HG02885 (cell line): ENCODE results near the gene TMBIM1.

Source experiments
- ATAC-seq: cut with Tn5 transposase; IDR thresholded peaks from one replicate; pipeline ENCODE4 v1.9.1; 2021; ENCODE audit warnings: mild to moderate bottlenecking; ENCODE audit not compliant: unreplicated experiment, poor library complexity

Gene TMBIM1

DNA sequence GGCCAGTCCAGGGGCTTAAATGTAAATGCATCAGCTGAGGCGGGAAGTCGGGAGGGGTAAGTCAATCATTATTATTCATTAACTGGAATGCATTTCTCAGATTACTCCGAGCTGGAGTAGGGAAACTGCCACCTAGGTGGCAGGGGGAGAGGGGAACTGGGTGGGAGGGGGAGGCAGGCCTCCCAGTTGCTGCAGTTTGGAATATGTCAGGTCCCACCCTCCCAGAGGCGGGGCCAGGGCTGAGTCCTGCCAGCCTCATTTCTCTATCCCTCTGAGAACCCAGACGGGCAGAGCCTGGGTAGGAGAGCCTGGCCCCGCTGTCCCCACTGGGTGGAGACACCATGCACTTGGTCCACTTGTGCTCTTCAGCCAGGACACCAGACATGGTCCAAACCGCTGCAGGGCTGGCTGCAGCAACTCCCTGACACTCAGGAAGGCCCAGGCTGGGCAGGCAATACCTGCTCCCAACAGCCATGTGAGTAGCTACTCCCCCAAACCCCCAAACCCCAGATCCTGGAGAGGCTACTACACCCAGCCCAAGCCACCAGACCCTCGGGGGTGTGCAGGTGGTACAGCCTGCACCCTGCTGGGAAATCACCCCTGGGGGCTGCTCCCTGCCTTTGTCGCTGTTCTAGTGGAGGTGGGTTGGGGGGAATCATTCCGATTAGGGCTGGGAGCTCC is 31.4 kb downstream of the TMBIM1 start, which contains the start of gene GPBAR1:
TSS of gene GPBAR1 (plus strand) at position 274 of the 681 bp plus-strand sequence. CDS start 1,710 bp downstream, outside the sequence.
- ATAC-seq = no peak

- ATAC-seq = no peak
Measured at GRCh38 chr2:218260166-218260565, 32.1 kb downstream of the TMBIM1 start.

GRCh38 chr2:218259099-218259961 is 33.0 kb downstream of the TMBIM1 start:
- no peak for ATAC-seq

DNA sequence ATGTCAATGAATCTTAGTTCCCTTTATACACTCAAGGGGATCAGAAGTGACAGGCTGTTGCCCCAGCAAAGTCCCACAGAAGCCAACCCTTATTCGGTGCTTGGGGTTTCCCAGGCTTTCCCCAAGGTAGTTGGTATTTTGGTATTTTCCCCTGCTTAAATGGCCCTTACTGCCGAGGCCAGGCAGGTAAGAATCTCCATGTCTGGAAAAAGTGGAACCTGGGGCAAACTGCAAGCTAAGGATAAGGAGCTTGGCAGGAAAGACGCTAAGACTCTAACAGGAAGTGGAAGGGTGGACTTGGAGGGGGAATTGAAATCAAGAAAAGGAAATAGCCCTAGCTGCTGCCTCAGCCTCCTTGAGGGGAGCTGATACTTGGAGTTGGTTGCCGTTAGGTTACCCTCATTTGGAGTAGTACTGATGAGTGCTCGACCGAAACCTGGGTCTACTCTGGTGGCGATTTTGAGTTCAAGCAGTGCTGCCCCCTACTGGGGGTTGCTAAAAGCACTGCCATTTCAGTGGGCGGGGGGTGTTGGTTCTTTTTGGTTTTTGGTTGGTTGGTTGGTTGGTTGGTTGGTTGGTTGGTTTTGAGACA is 34.8 kb downstream of the TMBIM1 start:
- peak; percentile 83 for ATAC-seq

DNA sequence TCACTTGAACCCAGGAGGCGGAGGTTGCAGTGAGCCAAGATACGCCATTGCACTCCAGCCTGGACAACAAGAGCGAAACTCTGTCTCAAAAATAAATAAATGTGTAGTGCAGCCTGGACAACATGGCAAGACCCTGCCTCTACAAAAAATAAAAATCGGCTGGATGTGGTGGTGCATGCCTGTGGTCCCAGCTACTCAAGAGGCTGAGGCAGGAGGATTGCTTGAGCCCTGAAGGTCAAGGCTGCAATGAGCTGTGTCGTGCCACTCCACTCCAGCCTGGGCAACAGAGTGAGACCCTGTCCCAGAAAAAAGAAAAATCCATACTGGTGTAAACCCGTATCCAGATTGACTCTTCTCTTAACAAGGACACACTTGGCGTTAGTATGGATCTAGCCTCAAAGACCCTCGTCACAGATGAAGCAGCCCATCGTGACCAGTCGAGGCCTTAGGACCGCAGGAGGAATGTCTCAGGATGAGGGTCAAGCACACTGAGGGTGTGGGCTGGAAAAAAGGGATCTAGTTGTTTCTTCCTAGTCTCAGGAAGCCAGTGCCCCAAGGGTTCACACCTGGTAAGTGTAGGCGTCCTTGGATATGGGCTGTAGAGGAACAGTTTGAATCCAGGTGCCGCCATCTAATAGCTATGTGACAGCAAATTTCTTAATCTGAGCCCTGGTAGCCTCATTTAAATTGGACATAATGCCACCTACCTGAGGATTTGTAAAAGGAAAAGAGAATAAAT is 35.5 kb downstream of the TMBIM1 start:
- no peak for ATAC-seq

DNA sequence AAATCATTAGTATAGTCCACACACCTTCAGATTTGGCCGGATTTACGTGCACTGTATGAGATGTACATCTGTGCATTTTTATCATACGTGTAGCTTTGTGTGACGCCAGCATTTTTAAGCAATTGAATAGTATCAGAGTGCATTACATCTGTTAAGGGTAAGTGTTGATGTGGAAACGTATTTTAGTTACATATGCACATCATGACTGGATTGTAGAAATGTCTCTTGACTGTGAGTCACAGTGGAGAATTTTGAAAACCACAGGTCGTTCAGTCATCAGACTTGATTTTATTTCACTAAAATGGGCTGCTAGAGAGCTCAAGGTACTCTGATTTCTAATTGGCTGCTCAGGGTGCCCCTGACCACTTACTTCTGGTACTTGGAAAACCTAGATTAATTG is 36.9 kb downstream of the TMBIM1 start:
- no peak for ATAC-seq

GRCh38 chr2:218253232-218253625 is 39.1 kb downstream of the TMBIM1 start:
- no peak for ATAC-seq

DNA sequence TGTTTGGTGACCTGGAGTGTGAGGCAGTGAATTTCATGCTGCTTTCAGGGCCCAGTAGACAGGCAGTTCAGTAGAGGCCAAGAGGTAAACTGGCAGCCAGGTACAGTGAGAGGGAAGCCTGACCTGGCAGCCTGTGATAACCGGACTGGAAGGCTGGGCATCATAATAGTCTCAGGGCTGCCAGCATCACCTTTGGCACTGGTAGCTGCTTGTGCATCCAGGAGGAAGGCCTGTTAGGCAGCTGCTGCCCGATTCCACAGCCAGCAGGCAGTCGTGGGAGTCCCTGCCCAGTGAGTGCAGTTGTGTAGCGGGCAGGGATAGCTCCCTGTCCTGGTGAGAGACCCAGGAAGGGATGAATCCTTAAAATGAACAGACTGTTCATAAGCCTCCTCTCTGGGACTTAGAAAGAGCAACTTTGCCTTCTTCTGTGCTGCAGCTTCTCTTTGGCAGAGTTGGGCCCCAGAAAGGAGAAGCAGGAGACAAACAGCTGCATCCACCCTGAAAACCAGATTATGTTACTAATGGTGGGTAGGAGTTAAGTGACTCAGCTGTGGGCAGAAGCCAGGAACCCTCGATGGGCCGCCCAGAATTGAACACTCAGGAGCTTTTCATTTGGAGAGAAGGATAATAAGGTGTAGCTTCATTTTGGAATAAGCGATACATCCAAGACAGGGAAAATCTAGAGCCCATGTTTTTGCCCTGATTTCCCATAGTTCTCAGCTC is 39.6 kb downstream of the TMBIM1 start:
- no peak for ATAC-seq

DNA sequence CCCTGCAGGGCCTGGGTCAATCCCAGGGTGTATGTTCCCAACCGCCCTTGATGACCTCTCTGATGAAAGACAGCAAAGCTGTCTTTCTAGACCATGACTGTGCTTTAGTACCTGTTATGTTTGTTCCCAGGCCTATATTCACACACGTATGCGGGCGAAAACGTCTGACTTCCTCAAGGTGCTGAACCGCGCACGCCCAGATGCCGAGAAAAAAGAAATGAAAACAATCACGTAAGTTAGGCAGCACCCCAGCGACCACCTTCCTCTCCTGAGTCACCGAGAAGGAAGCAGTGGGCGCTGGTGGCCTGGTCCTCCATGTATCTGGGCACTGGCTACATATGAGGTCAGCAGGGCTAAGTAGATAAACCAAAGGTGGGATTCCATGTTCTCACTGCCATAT is 42.6 kb downstream of the TMBIM1 start:
- no peak for ATAC-seq

DNA sequence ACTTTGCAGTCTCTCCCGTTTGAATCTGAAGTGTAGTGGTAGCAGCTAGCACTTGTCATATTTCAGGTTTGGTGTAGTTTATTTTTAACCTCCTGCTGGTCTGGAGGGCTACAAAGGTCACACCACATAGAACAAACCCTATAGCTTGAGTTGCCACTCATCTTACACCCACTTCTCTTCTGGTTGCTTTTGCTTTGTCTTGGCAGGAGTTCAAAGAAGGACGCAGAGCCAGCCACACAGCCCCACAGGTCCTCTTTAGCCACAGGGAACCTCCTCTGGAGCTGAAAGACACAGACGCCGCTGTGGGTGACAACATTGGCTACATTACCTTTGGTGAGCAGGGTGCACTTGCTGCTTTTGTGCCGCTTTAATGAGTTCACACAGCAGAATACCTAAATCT is 47.1 kb downstream of the TMBIM1 start:
- no peak for ATAC-seq

- no peak for ATAC-seq
Measured at GRCh38 chr2:218244665-218245064, 47.6 kb downstream of the TMBIM1 start.

DNA sequence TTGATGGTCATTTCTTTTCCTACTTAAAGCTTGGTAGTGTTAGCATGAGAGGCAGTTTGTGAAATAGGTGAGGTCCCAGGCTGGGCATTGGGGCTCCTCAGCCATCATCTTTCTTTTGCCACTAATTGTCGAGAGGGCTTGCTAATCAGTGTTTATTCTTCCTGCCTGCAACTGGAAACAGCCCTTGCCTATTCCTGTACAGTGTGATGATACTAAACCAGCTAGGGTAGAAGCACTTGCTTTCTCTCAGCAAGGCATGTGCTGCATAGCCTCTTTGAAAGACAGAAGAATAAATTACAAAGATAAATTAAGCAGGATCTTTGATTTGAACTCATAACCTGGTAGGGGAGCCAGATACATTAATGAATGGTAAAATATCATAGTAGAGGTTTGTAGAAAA is 48.1 kb downstream of the TMBIM1 start:
- no peak for ATAC-seq

GRCh38 chr2:218238887-218239286 is 53.4 kb downstream of the TMBIM1 start:
- no peak for ATAC-seq

DNA sequence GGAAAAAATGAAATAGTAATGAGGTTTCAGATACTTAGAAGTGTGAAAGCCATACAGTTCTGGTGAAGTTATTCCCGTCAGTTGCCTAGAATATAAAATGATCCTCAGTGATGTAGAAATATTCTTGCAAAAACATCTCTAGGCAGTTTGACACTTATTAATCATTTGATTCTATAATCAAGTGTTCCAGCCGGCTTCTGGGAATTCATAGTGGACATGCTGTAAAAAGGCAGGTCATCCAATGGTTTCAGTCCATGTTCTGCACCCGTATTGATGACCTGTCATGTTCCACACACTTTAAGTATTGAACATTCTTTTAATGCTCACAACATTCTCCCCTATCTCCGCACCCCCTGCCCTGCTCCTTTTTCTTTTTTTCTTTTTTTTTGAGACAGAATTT is 55.5 kb downstream of the TMBIM1 start:
- no peak for ATAC-seq

DNA sequence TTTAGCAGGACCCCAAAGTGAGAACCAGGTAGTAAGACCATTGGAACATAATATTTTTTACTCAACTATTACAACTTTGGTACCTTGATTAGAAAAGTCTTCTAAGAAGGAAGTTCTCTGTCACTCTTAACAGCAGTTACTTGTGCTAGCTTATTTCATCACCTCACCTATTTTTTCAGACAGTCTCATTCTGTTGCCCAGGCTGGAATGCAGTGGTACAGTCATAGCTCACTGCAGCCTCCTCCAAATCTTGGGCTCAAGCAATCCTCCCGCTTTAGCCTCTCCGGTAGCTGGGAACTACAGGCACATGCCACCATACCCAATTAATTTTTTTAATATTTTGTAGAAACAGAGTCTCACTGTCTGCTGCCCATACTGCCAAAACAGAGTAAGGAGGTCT is 57.3 kb downstream of the TMBIM1 start:
- ATAC-seq = no peak

- no peak for ATAC-seq
Measured at GRCh38 chr2:218234521-218234920, 57.8 kb downstream of the TMBIM1 start.

- ATAC-seq = no peak
Measured at GRCh38 chr2:218233543-218233942, 58.8 kb downstream of the TMBIM1 start.

- ATAC-seq = no peak
Measured at GRCh38 chr2:218230882-218231281, 61.4 kb downstream of the TMBIM1 start.

- ATAC-seq = no peak
Measured at GRCh38 chr2:218229851-218230250, 62.5 kb downstream of the TMBIM1 start.

GRCh38 chr2:218229239-218229638 is 63.1 kb downstream of the TMBIM1 start:
- peak; percentile 94 for ATAC-seq
